Measurements from ENCODE around the gene NCMAP. TPM values are rescaled to one million over a fixed set of nuclear protein-coding genes. Genes with fewer than 3 reads are reported as not detected.
"Not testable (repeated sequence)": the region's sequence is repeated elsewhere in the genome, so short reads cannot be mapped to it uniquely, and the experiment has no call there.

The NCMAP gene
- total RNA-seq, 1 donor from 2014 or later = 0.16 TPM

DNA sequence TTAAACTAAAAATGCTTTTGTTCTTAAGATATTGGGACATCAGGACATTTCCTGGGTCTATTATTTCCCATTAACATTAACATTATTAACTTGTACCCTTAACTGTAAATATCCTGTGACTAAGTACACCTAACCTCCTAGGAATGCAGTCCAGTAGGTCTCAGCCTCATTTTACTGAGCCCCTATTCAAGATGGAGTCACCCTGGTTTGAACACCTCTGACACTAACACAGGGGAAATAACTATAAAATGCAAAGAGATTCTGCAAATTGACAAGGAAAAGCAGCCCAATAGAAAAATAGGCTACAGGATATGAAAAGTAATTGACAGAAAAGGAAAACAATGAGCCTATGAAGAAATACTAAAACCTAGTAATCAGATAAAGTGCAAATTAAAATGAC, 11.6 kb upstream of the NCMAP start:
- no peak for ATAC-seq

DNA sequence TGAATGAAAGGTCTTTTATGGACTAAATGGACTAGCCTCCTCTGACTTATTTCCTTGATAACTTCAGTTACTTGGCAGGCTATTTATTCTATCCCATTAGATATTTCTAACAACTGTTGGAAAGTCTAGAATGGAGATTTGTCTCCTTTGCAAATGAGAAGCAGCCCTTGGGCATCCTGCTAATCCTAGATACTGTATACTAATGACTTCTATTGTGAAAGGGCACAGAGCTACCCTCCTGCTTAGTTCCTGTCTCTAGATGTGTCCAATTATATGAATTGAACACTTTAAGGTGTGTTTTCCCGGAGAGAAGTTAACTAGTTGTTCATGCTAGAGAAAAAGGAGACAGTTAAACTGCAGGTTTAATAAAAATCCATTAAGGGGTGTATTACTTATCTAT, 10.2 kb upstream of the NCMAP start:
- no peak for ATAC-seq

DNA sequence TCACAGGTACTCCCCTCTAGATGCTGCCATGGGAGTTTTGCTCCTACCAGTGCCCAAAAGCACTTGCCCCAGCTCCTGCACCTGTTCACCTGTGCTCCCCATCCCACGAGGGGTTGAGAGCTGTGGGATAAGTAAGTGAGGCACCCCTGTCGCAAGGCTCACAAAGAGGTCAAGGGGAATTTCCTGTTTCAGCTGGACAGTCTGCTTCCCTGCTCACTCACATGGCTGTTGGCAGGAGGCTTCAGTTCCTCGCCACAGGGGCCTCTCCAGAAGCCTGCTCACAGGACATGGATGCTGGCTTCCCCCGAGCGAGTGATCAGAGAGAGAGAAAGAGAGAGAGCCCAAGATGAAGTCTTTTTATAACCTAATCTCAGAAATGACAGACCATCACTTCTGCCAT, 8.7 kb upstream of the NCMAP start:
- ATAC-seq = no peak

DNA sequence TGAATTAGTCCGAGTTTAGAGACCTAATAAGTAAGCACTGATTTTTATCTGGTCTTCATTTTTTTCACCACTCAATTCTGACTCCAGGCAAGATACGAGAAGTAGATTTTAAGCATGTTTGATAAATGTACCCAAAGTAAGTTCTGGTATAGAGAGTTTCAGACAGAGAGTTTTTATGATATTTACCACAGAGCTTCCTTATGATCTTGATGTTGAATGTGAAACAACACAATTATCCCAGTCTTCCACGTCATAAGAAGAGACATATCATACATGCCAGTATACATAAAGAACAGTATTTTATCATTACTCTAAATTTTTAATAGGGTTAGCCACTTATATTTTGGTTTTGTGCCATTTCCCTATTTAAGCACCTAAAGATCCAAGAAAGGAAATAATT, 7.8 kb upstream of the NCMAP start:
- no peak for ATAC-seq

DNA sequence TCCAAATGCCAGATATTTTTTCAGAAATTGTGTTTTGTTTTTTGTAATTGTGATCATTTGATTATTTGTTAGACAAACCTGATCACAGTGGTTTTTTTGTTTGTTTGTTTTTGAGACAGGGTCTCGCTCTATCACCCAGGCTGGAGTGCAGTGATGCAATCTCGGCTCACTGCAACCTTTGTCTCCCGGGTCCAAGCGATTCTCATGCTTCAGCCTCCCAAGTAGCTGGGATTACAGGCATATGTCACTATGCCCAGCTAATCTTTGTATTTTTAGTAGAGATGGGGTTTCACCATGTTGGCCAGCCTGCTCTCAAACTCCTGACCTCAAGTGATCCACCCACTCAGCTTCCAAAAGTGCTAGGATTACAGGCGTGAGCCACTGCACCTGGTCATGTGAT, 6.7 kb upstream of the NCMAP start:
- ATAC-seq = not testable (repeated sequence)

DNA sequence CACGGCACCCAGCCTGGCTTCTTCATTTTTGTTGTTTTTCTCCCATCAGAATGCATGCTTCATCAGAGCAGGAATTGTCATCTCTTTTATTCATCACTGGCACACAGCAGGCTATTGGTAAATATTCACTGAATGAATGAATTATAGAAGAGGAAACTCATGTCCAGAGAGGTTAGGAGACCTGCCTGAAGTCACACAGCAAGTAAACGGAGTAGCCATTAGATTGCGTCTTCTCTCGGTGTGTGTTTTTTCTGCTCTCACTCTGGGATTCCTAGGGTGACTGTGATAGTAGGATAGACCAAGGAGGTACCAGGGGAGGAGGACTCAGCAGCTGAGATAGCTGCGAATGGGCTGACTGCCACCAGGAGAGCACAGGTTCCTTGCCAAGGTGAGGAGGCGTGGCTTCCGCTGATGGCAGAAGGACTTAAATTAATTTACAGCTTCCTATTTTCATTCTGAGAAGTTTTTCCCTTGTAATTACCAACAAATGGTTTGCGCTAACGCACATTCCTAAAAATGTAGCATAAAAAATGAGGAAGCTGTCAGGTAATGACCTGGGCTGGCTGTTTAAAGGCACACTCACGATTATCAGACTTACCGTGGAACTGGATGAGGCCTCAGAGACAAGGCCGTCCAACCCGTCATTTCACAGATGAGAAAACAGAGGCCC, 4.5 kb upstream of the NCMAP start:
- ATAC-seq = no peak

DNA sequence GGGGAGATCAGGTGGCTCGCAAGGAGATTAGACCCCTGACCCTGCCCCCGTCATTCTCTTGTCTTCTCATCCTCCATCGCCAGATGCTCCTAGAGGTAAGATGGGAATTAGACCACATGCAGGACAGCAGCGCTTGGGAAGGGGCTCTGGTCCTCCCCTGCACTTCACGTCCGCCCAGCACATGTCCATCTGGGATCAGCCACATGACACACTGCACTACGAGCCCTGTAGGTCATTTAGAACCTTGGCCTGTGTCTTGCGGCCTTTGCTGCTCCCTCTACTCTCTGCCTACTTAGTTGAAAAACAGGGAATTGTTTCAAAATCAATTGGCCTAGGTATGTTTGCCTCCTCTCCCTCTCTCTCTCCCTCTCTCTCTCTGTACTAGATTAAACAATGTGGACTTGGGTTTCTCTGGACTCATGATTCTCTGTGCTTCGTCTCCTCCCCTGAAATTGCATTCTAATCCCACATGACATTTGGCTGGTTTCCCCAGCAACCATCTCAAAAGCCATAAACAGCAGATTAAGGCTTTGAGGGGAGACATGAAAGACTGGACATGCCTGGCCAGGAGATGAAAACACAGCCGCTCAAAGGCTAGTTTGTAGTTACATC, 3.8 kb upstream of the NCMAP start:
- no peak for ATAC-seq

DNA sequence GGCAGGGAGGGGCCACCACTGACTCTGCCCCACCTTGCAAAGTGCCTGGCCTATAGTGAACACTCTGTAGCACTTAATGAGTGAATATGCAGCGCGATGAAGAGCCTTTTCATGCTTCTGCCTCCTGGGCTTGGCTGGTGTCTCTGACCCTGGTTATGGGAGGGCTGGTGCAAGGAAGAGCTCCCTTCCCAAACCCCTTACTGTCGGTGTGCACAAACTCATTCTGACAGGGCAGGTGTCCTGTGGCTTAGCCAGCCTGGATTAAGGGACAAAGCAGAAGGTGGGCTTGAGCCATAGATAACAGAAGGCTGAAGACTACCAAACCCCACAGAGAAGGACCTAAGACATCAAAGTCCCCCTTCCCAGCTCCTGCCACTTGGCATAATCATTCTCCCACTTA, 2.0 kb upstream of the NCMAP start:
- no peak for ATAC-seq

DNA sequence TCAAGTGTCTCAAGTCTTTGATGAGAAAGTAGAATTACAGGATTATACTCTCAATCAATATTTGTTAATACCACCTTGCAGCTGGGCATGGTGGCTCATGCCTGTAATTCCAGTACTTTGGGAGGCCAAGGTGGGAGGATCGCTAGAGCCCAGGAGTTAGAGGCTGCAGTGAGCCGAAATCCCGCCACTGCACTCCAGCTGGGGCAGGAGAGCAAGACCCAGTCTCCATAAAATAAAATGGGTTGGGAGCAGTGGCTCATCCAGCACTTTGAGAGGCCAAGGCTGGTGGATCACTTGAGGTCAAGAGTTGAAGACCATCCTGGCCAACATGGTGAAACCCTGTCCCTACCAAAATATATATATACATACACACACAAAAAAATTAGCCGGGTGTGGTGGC, 1.2 kb upstream of the NCMAP start:
- ATAC-seq = no peak

DNA sequence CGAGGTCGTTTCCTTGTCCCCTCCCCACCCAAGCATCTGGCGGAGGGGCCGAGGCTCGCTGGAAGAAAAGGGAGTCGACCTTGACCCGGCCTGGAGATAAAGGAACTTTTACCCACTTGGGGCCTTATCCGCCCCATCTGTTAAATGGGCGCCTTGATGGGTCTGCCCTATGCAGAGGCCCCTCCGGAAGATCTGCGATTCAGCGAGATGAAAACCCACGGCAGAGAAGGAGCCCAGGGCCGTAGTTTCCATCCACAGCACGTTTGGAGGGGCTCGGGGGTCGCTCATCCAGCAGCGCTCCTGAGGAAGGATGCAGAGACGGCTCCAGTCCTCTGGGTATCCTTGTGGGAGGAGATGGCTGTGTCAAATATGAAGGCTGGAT, 518 bp downstream of the NCMAP start:
- ATAC-seq = no peak

DNA sequence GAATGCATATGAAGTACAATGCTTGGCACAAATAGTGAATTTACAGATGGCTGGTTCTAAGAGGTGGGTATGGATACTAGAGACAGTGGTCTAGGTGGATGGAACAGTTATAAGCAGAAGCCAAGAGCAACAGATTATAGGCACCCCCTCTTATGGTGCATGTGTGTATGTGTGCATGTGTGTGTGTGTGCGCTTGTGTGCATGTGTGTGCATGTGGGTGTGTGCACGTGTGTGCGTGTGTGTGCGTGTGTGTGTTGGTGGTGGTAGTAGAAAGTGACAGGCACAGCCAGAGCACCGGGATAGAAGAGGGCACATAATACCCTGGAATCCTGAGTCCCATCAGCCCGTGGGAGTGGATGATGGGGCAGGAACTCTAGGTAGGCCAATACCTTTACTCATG, 1.3 kb downstream of the NCMAP start:
- no peak for ATAC-seq

DNA sequence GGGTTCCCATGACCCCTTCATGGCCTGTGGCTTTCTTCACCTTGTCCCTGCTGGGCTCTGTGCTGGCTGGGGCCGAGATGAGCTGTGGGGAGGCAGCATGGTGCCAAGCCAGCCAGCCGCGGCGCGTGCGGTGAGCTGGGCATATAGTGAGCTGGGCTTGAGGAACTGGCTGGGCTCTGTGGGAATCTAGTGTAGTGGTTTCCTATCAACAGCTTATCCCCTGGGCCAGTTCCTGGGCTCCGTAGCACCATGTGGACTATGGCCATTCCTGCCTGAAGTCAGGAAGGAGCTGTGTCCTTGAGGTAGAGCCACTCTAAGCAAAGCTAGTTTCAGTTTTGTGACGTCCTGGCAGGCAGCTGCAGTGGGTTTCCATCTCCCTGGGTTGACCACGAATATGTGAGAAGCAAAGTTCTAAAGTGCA, 1.8 kb downstream of the NCMAP start:
- no peak for ATAC-seq

DNA sequence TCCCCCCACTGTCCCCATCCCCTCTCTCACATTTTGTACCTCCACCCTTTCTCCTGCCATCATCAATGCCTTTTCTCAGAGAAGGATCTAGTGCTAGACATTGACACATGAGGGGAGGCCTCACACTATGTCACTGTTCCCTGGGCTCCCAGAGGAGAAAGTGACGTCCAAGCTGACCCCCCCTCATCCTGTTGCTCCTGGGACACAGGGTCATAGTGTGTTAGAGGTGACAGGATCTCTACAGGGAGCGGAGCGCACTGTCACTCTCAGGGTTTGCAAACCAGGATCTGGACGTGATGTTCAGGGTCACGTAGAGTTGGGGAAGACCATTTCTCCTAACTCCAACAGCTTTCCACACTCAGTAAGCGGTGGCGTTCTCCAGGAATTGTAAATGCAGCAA, 2.6 kb downstream of the NCMAP start:
- ATAC-seq = no peak

DNA sequence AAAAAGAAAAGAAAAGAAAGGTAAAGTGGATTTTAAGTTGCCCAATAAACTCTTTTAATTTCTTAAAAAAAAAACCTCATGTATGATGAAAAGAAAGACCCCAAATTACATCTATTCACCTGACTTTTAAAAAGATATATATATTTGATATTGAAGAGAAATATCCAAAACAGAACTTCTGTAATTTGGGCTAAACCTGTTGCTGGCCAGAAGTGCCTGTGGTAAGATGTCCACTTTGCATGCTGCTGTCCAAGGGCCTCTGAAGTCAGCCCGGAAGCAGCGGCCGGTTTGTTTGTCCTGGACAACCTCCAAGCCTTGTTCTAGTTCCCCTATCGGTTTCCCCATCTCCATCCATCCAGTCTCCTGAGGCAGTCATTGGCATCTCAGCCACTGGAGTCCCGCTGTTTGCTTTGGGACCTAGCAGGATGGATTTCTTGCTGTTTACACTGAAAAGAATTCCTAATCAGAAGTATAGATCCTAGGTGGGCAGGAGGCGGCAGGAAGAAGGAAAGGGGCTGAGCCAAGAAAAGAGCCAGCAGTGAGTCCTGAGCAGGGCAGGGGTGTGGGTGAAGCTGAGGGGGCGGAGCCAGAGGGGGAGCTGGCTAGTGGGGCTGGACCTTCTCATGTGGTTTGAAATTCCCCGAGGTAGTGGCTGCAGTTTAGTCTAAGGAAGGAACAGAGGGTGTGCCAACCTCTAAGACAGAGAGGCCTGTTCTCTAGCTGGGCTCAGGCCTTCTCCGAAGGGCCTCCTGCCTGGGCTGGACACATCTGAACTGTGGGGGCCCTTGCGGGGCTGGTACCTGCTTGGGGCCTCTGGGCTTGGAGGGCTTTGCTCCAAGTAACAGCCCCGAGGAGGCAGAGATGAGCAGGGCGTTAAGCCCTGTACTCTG, 3.3 kb downstream of the NCMAP start:
- peak; percentile 24 for ATAC-seq

DNA sequence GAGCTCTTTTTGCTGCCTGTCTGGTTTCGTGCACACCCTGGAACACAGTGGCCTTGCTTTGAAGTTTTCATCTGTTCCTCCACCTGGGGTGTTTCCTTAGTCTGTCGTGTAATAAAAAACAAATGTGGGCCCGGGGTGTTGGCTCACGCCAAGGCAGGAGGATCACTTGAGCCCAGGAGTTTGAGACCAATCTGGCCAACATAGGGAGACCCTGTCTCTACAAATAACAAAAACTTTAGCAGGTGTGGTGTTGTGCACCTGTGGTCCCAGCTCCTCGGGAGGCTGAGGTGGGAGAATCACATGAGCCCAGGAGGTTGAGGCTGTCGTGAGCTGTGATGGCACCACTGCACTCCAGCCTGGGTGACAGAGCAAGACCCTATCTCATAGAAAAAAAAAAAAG, 4.5 kb downstream of the NCMAP start:
- ATAC-seq = no peak

DNA sequence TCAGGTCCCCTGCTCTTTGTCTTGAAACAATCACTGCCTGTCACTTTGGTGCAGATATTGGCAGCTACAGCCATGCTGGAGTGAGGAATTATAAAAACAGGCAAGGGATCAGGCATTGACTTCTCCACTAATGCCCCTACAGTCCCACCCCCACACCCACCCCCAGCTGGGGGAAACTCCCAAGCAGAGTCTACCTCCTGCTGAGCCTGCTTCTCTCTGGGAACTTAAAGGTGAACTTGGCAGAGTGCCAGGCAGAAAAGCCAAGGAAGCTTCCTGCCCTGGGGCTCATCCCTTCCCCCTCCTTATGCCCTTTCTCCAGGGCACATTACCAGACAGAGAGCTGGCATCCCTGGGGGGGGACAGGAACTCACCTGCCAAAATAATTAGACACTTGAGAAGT, 6.7 kb downstream of the NCMAP start:
- ATAC-seq = no peak

DNA sequence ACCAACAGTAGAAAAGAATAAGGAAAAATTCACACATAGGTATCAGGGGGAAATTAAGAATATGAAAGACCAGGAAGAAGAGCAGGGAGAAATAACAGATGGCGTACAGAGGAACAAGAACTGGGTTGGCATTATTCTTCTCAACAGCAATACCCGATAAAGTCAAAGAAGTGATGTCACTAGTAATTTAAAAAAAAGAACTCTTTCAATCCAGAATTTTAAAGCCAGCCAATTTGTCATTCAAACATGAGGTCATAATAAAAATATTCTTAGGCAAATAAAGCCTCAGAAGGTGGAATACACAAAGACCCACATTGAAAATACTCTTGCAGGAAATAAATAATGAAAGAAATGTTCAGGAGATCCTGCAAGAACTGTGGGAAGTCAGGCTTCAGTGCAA, 8.8 kb downstream of the NCMAP start:
- no peak for ATAC-seq

DNA sequence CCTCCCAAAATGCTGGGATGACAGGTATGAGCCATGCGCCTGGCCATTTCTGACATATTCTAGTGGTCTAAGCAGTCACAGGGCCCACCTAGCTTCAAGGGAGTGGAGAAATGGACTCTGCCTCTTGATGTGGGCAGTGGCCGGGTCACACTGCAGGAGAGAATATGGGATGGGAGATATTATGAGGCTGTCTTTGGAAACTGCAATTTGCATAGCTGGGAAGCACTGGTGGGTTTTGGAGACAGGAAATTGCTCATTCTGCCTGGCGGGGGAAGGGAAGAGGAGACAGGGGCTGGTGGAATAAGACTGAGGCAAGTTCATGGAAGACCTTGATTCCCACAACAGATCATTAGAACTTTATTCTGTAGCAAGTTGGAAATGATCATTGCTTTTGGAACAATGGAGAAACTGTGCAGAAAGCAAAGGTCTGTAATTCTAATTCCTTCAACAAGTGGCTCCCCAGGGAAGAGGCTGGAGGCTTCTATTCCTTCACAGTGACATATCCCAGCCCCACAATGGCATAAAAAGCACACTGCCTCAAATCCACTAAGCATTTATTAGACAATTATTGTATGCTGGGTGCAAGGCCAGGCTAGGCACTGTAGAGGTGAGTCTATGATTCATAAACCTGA, 10.5 kb downstream of the NCMAP start:
- no peak for ATAC-seq

DNA sequence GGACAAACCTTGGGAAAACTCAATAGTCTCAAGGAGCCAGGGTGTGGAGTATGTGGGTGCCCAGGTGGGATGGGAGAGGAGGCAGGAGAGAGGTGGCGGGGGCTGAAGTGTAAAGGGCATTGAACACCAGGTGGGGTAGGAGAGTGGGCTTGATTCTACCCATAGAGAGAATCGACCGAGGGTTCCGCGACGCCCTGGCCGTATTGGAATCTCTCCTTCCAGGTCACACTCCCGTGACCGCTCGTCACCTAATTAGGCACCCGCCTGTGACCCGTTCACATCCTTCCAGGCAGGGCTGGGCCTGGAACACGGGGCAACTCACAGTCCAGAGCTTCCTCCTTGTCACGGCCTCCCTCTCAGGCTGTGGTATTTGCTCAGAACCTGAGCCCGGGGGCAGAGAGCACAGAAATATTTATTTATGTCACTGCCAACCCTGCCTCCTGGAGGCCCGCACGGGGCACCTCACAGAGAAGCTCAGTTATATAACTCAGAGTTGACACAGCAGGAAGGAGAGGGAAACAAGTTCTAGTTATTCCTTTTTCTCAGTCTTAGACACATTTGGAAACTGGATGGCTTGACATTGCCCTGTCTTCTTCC, 12.0 kb downstream of the NCMAP start:
- ATAC-seq = peak; percentile 75

DNA sequence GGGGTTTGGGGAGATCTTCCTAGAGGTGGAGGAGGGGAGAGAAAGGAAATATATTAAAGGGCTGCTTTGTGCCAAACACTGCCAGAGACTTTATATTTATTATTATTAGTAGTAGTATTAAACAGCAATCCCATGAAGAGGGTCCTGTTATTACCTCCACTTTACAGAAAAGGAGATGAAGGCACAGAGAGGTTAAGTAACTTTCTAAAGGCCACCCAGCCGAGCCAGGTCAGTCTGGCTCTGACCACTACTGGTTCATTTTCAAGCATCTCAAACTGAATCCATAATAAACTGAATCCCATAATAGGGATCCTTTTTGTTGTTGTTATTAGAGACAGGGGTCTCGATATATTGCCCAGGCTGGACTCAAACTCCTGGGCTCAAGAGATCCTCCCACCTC, 12.6 kb downstream of the NCMAP start:
- ATAC-seq = no peak

DNA sequence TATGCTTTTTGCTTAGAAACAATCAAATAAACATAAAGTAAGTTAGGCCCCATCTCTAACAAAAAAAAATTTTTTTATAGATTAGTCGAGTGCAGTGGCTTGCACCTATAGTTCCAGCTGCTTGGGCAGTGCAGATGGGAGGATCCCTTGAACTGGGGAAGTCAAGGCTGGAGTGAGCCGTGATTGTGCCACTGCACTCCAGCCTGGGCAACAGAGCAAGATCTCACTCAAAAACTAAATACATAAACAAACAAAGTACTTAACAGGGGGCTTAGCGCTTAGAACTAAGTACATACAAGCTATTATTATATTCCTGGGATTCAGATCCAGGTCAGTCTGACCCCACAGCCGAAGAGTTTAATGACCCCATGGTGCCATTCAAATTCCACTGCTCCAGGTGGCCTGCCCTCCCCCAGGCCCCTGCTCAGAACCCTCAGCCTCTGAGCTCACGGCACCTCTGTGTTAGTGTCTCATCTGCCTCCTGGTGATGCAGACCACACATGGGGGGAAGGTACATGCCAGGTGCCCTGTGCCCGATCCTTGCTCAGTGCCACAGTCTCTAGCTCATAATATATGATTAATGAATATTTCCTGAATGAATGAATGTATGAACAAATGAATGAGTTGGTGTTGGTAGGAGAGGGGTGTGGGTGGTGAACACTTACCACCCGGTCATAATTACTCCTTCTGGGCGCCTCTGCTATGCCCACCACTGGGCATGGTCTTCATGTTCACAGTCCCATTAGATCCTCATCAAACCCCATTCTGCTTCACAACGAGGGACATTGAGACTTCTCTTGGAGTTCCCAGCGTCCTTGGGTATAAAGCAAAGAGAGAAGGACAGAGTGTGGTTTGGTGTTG, 14.6 kb downstream of the NCMAP start:
- no peak for ATAC-seq

DNA sequence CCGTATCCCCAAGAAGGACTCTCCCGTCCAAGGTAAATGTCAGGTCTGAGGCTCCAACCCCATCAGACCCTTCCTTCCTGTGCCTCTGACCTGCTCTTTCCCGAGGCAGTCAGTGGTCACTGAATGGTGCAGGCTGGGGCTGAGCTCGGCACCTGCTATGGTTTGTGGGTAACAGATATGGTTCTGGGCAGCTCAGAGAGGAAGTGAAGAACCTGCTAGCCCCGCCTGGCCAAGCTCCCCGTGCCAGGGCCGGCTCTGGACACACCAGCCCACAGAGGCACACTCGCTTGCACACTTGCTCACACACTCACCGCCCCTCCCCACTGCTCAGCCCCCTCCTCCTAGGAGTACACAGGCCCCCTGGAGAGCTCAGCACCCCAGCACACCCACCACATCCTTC, 16.4 kb downstream of the NCMAP start:
- no peak for ATAC-seq
